Ovary (tissue), 9 donors: Measurements from ENCODE around the gene TMEM269. TPM values are rescaled to one million over a fixed set of nuclear protein-coding genes. Genes with fewer than 3 reads are reported as not detected.
A peak's percentile ranks its signal among the peaks of the same experiment; 100 is the strongest.

Experiments
- DNase-seq, 5 donors: peaks; one replicate each; pipeline ENCODE4 v3.0.0-alpha.2; 2019 to 2020
- H3K27ac ChIP-seq, 2 donors: fragments of 200-600 bp; one replicate each; pipeline versions ENCODE4 v1.5.1 to v1.8.0; 2019 to 2022
- H3K27me3 ChIP-seq: fragments of 200-600 bp; one replicate; pipeline ENCODE4 v1.8.0; 2022
- H3K36me3 ChIP-seq: fragments of 200-600 bp; sonication (generic); one replicate; pipeline ENCODE4 v1.5.1; 2019
- H3K4me1 ChIP-seq: one replicate; pipeline ENCODE4 v1.8.1; 2013; ENCODE audit warnings: mild to moderate bottlenecking, moderate library complexity; ENCODE audit not compliant: insufficient read depth
- H3K4me3 ChIP-seq: fragments of 200-600 bp; sonication (generic); one replicate; pipeline ENCODE4 v1.5.1; 2017
- H3K9me3 ChIP-seq, 2 donors: fragments of 200-600 bp in 1 of 2; sonication (generic) in 1 of 2; one replicate each; pipeline versions ENCODE4 v1.5.1 to v1.8.1; 2013 to 2019; ENCODE audit warnings: mild to moderate bottlenecking in 1 of 2, moderate library complexity in 1 of 2
- EP300 ChIP-seq: sonication (generic); formaldehyde crosslinking; IDR thresholded peaks from one replicate; pipeline ENCODE4 v1.6.1; 2017; ENCODE audit warnings: antibody characterized with exemption
- POLR2A ChIP-seq: fragments of 450-650 bp; IDR thresholded peaks from one replicate; pipeline ENCODE4 v1.6.1; 2017; ENCODE audit warnings: antibody characterized with exemption, mild to moderate bottlenecking, moderate library complexity
- WGBS, 3 donors: extraction: QIAGEN DNeasy Blood & Tissue Kit in 1 of 3; methylation state at CpG; one replicate each; pipeline versions ENCODE4 v1.1.5 to v1.1.7; 2013 to 2017; 5-methylcytosine and 5-hydroxymethylcytosine counted together
- intact Hi-C, 4 donors: fragments of 100-400 bp; cut with DNase I; formaldehyde crosslinking; loops; one replicate each; pipeline versions ENCODE4 v1.11.0 to v1.15.1; 2022 to 2023
- polyA plus RNA-seq, 2 donors: library from polyadenylated mRNA; stranded (reverse); fragments of 200-250 nt in 1 of 2; fragments of 350-450 nt in 1 of 2; fragmentation: Illumina TruSeq in 1 of 2; extraction: RNeasy Lipid Tissue Mini Kit (QIAGEN cat#74804) in 1 of 2; gene quantifications; one replicate each; pipeline ENCODE4 v1.2.3, GENCODE V29; 2013 to 2014
- total RNA-seq, 7 donors: library from RNA; depleted of rRNA in 2 of 7; stranded (reverse); fragments of >200 nt in 2 of 7; fragmentation: NEBNext Ultra II Directional in 3 of 7; extraction: Animal tissue kit (Norgen Biotek cat#: 25700) in 3 of 7; gene quantifications; one replicate each; pipeline versions ENCODE4 v1.1.0 to v1.2.4, GENCODE V29; 2016 to 2023
- TF ChIP-seq, protein P1 (sequence below), 3 donors: fragments of 450-650 bp in 2 of 3; fragments of 200-600 bp in 1 of 3; IDR thresholded peaks; one replicate each; pipeline versions ENCODE4 v1.5.1 to v1.8.0; 2016 to 2022; ENCODE audit warnings: antibody characterized with exemption in 3 of 3, mild to moderate bottlenecking in 1 of 3
- donor health status: DM: no; HTN: no; CAD: no; lungs with moderate emphysema.
- donor health status: DM: no; HTN: no; CAD: no.
- donor health status: Bipolar disorder and iron deficiency.
- donor health status: DM: yes; HTN: yes; CAD: no.
- donor health status: DM: no; HTN: no; CAD: no.
- donor health status: DM: yes; HTN: yes; CAD: no.

TMEM269 gene
- total and polyA plus RNA-seq, 9 donors = 0.07 to 0.62 (median 0.31) TPM; not detected in 3

DNA sequence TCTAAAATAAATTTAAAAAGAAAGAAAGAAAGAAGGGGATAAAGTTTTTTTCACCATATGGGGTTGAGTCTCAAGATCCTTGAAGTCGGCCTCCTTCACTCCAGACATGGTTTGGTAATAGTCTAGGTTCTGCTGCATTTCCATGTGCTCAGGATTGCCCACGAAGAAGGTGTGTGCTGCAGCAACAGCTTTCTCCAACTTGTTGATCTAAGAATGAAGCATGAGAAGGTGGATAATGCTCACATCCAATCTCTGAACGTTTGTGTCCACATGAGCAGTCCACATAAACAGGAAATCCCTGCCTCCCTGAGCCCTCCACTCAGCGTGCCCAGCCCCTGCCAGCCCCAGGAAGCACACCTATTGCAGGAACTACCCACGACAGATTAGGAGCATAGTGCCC, 22.5 kb upstream of the TMEM269 start:
- H3K4me3 ChIP-seq = no peak overlapping the region
- H3K4me1 ChIP-seq = peaks cover 5% of the 10 kb centered on the region
- H3K27me3 ChIP-seq = no peaks in the 10 kb centered on the region
- H3K36me3 ChIP-seq = no peaks in the 10 kb centered on the region
- no peak overlapping the region for H3K27ac ChIP-seq
- TF ChIP-seq POLR2A (no peak), EP300 (no peak)
- TF ChIP-seq, protein P1, sequence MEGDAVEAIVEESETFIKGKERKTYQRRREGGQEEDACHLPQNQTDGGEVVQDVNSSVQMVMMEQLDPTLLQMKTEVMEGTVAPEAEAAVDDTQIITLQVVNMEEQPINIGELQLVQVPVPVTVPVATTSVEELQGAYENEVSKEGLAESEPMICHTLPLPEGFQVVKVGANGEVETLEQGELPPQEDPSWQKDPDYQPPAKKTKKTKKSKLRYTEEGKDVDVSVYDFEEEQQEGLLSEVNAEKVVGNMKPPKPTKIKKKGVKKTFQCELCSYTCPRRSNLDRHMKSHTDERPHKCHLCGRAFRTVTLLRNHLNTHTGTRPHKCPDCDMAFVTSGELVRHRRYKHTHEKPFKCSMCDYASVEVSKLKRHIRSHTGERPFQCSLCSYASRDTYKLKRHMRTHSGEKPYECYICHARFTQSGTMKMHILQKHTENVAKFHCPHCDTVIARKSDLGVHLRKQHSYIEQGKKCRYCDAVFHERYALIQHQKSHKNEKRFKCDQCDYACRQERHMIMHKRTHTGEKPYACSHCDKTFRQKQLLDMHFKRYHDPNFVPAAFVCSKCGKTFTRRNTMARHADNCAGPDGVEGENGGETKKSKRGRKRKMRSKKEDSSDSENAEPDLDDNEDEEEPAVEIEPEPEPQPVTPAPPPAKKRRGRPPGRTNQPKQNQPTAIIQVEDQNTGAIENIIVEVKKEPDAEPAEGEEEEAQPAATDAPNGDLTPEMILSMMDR (IDR thresholded peaks at IDR 0.05) = no peak
- H3K9me3 ChIP-seq = no peaks in the 10 kb centered on the region
- no peak for DNase-seq
- intact Hi-C loops = loop anchor here in 3 of 4 donors (10.0 kb wide), 3 partner anchors 53 to 163 kb away; partner anchors contain the start of genes YBX1 (in 2 of the 3), ERMAP (in 1 of the 3) and SVBP (in 1 of the 3)
- 71 to 79% (median 72%) methylated on average over 5 of the region's 5 CpGs for WGBS, 3 donors

DNA sequence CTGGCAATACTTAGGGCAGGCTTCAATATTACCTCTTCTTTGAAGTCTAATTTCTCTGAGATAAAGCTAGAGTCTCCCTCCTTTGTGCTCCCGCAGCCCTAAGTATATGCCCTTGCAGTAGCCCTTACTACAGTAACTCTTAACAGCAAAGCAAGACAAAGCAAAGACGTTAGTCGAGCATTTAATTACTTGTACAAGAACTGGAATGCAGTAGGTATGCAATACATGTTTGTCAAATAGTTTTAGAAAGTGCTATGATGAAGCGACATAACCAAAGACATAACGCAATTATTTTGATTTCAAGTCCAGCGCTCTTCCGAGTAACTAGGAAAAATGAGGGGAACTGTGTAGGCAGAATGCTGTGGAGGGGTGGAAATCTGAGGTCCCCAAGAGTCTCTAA, 19.5 kb upstream of the TMEM269 start:
- no peaks in the 10 kb centered on the region for H3K9me3 ChIP-seq
- H3K36me3 ChIP-seq = no peaks in the 10 kb centered on the region
- peak overlapping the region; percentile 81 for H3K4me3 ChIP-seq
- WGBS, 3 donors = 3 to 6% (median 3%) methylated on average over 7 of the region's 7 CpGs
- no peak for DNase-seq
- H3K27me3 ChIP-seq = no peaks in the 10 kb centered on the region
- H3K27ac ChIP-seq = peak overlapping the region in 1 of 2 donors; percentile 80
- intact Hi-C loops = loop anchor here in 3 of 4 donors (10.0 kb wide), 3 partner anchors 50 to 160 kb away; partner anchors contain the start of genes YBX1 (in 2 of the 3), ERMAP (in 1 of the 3) and SVBP (in 1 of the 3)
- no peak for TF ChIP-seq EP300
- TF ChIP-seq, protein P1 (IDR thresholded peaks at IDR 0.05) = no peak
- TF ChIP-seq POLR2A = no peak
- peaks cover 8% of the 10 kb centered on the region for H3K4me1 ChIP-seq

DNA sequence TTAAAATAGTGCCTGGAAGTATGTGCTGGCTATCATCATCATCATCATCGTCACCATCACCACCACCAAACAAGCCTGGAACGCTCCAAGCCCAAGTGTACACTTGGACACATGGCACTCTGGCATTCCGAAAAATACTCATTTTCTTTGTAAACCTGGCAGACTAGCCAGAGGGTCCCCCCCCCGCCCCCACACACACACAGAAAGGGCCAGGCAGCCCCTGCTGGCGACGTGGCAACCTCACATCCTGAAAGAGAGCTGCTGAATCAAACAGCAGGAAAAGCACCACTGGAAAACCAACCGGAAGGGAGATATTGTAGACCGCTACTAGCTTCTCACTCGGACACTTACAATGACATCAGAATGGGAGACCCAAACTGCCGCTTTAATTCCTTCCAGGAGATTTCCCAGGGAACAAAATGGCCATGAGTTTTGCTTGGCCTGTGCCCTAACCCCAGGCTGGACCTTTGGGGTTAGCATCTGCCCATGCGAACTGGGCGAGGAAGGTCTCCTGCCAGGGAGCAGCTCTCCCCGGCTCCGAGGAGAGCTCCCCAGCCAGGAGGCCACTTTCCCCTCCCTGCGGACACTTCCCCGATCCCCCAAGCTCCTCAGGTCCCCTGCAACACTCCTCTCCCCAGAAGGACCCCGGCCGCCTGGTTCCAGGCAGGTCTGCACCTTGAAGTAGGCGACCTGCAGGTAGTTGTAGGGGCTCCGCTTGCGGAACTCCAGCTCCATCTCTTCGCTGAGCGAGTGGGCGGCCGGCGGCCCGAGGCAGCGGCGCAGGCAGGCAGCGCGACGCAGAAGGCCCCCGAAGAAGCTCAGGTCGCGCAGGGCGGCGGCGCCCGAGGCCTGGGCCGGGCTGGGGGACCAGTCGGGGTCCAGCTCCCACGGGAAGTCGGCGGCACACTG, 18.7 kb upstream of the TMEM269 start:
- Histone ChIP-seq H3K4me1 (peaks cover 9% of the 10 kb centered on the region), H3K27ac (peak overlapping the region; percentile 67 to 80), H3K27me3 (no peaks in the 10 kb centered on the region), H3K9me3 (no peaks in the 10 kb centered on the region), H3K4me3 (peak overlapping the region; percentile 81), H3K36me3 (no peaks in the 10 kb centered on the region)
- intact Hi-C loops = loop anchor here in 3 of 4 donors (10.0 kb wide), 3 partner anchors 49 to 159 kb away; partner anchors contain the start of genes YBX1 (in 2 of the 3), ERMAP (in 1 of the 3) and SVBP (in 1 of the 3)
- peak; percentile 36 to 54 (median 47) for DNase-seq
- WGBS, 3 donors = 1% methylated on average over 28 to 44 of the region's 44 CpGs
- no peak for TF ChIP-seq POLR2A
- TF ChIP-seq, protein P1 (IDR thresholded peaks at IDR 0.05) = peak in 1 of 3 donors; percentile 23

DNA sequence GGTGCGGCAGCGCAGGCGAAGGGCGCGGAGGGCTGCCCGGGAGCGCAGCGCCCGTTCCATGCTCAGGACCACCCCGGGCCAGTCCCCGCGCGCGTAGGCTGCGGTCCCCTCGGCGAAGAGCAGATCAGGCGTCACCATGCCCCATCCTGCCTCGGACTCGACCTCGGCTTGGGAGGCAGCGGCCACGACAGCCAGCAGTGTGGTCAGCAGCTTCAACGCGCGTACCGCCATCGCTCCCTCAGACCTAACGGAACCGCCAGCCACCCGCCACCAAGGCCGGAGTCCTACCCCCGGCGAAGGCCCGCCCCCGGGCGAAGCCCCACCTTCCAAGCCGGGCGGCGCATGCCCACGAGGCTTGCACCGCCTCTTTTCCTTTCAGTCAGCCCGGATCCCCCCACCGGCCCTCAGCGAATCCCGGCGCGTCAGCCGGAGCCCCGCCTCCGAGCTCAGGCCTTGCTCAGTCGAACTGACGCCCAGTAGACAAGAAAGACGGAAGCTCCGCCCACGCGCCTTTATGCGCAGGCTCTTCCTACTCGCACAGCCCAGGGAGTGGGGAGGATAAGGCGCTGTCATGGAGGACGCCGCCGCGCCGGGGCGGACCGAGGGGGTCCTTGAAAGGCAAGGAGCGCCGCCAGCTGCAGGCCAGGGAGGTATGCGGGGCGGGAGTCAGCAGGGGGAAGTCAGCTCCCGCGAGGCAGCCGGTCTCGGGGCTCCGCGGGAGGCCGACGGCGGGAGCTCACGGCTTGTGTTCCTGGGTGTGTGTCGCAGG, 17.9 kb upstream of the TMEM269 start, which contains the start of the genes C1orf50 and P3H1:
TSS of gene C1orf50 (plus strand) at position 509 of the 769 bp plus-strand sequence. CDS start at position 572, 63 bp downstream.
TSS of gene P3H1 (minus strand) at position 288 of the 769 bp plus-strand sequence. CDS start at position 231, 57 bp downstream.
- intact Hi-C loops = loop anchor here in 3 of 4 donors (10.0 kb wide), 3 partner anchors 48 to 158 kb away; partner anchors contain the start of genes YBX1 (in 2 of the 3), ERMAP (in 1 of the 3) and SVBP (in 1 of the 3)
- TF ChIP-seq EP300 (peak; percentile 13), POLR2A (peak; percentile 88)
- TF ChIP-seq, protein P1 (IDR thresholded peaks at IDR 0.05) = no peak
- no peaks in the 10 kb centered on the region for H3K36me3 ChIP-seq
- peak; percentile 99 to 100 (median 100) for DNase-seq
- 0 to 1% (median 0%) methylated on average over 36 to 82 of the region's 82 CpGs for WGBS, 3 donors
- no peaks in the 10 kb centered on the region for H3K9me3 ChIP-seq
- H3K27ac ChIP-seq = peak within 1 kb of the TSS; percentile 72 to 80
- peak within 1 kb of the TSS; percentile 81 for H3K4me3 ChIP-seq
- peaks cover 11% of the 10 kb centered on the region for H3K4me1 ChIP-seq
- H3K27me3 ChIP-seq = no peaks in the 10 kb centered on the region
